ENCODE data around the gene ITGB3.
"Not testable (repeated sequence)": the region's sequence is repeated elsewhere in the genome, so short reads cannot be mapped to it uniquely, and the experiment has no call there.

The ITGB3 gene

DNA sequence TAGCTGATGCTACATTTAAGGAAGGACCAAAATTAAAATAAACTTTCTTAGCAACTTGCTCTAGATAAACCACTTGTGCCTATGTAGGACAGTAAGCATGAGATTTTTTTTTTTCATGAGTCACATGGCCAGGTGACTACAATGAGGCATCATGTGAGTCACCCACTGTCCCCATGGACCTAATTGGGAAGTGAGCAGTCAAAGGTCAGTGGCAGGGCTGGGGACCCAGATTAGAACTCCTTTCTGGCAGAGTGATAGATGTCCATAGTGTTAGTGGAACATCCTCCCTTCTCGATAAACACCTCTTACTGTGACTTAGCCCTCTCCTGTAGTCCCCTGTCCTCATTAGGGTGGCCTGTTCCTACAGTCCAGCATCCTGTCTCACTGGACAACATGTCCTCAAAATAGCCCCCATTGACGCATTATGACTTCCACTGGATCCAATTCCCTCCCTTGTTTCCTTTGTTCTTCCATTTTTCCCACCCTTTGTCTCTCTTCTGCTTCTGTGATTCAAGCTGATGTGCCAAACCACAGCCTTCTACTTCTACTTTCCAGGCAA lies 12.4 kb downstream of the ITGB3 start:
- Histone ChIP-seq H3K9ac (ENCODE audit: insufficient read length, low read depth) (no peak overlapping the region), H3K27me3 (ENCODE audit: insufficient read depth, insufficient read length) (no peaks in the 10 kb centered on the region), H3K4me3 (ENCODE audit: insufficient read length, low read depth) (no peak overlapping the region), H3K36me3 (ENCODE audit: insufficient read depth, insufficient read length, low read length) (no peaks in the 10 kb centered on the region), H3K9me3 (ENCODE audit: insufficient read depth, low read length) (peaks cover 18% of the 10 kb centered on the region; the same call in 1 of the 2 replicates), H3K4me1 (ENCODE audit: insufficient read depth, insufficient read length) (no peaks in the 10 kb centered on the region)
- no peak for TF ChIP-seq SUZ12 (IDR thresholded peaks at IDR 0.05; ENCODE audit: extremely low read depth, insufficient read depth, insufficient read length)
- no peak for TF ChIP-seq ZNF274 (IDR thresholded peaks at IDR 0.05; ENCODE audit: low read depth, low read length)
- TF ChIP-seq YY1 (IDR thresholded peaks at IDR 0.05; ENCODE audit: insufficient read depth, insufficient read length), result no peak
- no peak for DNase-seq (ENCODE audit: low read depth, low spot score)

DNA sequence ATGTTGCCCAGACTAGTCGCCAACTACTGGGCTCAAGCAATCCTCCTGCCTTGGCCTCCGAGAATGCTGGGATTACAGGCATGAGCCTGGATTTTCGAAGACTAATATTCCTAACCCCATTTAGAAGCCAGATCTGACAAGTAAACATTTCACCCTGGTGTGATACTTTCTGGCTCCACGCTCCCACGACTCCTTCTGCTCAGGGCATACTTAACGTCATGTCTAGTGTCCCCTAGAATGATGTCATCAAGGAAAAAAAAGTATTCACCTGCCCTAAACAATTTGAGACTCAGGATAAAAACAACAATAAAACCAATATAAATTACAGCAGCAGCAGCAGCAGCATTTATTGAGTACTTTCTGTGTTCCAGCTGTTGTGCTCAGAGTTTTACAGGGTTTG lies 13.2 kb downstream of the ITGB3 start:
- TF ChIP-seq SUZ12 (IDR thresholded peaks at IDR 0.05; ENCODE audit: extremely low read depth, insufficient read depth, insufficient read length) (no peak), ZNF274 (IDR thresholded peaks at IDR 0.05; ENCODE audit: low read depth, low read length) (no peak), YY1 (IDR thresholded peaks at IDR 0.05; ENCODE audit: insufficient read depth, insufficient read length) (no peak)
- H3K9ac ChIP-seq (ENCODE audit: insufficient read length, low read depth), result no peak overlapping the region

DNA sequence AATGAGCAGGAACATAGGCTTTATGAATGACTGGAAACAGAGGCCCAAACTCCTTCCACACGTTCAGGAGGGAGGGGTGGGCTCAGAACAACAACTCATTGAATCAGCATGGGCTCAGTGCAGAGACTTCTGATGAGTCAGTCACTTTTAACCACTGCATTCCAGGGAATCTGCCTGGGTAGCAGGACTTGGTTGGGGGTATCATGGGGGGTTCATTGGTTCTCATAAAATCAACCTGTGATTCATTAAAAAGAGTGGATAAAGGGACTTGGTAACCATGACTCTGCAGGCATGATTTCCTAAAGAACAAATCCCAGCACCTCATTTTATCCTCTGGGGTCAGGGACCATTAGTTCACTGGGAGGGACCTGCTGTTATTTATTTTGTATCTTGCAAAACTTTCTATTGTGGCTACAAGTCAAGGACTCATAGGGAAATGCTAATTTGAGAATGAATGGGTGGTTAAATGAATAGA lies 13.8 kb downstream of the ITGB3 start:
- TF ChIP-seq SUZ12 (IDR thresholded peaks at IDR 0.05; ENCODE audit: extremely low read depth, insufficient read depth, insufficient read length) (no peak), ZNF274 (IDR thresholded peaks at IDR 0.05; ENCODE audit: low read depth, low read length) (no peak), YY1 (IDR thresholded peaks at IDR 0.05; ENCODE audit: insufficient read depth, insufficient read length) (no peak)
- Histone ChIP-seq H3K9me3 (ENCODE audit: insufficient read depth, low read length) (peaks cover 18% of the 10 kb centered on the region; the same call in 1 of the 2 replicates), H3K9ac (ENCODE audit: insufficient read length, low read depth) (no peak overlapping the region), H3K36me3 (ENCODE audit: insufficient read depth, insufficient read length, low read length) (no peaks in the 10 kb centered on the region), H3K27me3 (ENCODE audit: insufficient read depth, insufficient read length) (no peaks in the 10 kb centered on the region), H3K4me3 (ENCODE audit: insufficient read length, low read depth) (no peak overlapping the region), H3K4me1 (ENCODE audit: insufficient read depth, insufficient read length) (no peaks in the 10 kb centered on the region)
- DNase-seq (ENCODE audit: low read depth, low spot score), result no peak

More for the DNA sequence above, 13.2 kb downstream of the ITGB3 start:
- no peaks in the 10 kb centered on the region for H3K4me1 ChIP-seq (ENCODE audit: insufficient read depth, insufficient read length)
- no peak for DNase-seq (ENCODE audit: low read depth, low spot score)
- H3K9me3 ChIP-seq (ENCODE audit: insufficient read depth, low read length), result peaks cover 18% of the 10 kb centered on the region; the same call in 1 of the 2 replicates
- no peaks in the 10 kb centered on the region for H3K27me3 ChIP-seq (ENCODE audit: insufficient read depth, insufficient read length)
- no peak overlapping the region for H3K4me3 ChIP-seq (ENCODE audit: insufficient read length, low read depth)
- no peaks in the 10 kb centered on the region for H3K36me3 ChIP-seq (ENCODE audit: insufficient read depth, insufficient read length, low read length)

DNA sequence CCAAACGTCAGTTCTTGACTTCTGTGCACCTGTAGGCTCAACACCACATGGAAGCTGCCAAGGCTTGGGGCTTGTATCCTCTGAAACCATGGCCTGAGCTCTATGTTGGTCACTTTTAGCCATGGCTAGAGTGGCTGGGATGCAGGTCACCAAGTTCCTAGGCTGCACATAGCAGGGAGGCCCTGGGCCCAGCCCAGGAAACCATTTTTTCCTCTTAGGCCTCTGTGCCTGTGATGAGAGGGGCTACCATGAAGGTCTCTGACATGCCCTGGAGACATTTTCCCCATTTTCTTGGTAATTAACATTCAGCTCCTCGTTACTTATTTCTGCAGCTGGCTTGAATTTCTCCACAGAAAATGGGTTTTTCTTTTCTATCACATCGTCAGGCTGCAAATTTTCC lies 15.3 kb downstream of the ITGB3 start:
- H3K9ac ChIP-seq (ENCODE audit: insufficient read length, low read depth), result not testable (repeated sequence)

DNA sequence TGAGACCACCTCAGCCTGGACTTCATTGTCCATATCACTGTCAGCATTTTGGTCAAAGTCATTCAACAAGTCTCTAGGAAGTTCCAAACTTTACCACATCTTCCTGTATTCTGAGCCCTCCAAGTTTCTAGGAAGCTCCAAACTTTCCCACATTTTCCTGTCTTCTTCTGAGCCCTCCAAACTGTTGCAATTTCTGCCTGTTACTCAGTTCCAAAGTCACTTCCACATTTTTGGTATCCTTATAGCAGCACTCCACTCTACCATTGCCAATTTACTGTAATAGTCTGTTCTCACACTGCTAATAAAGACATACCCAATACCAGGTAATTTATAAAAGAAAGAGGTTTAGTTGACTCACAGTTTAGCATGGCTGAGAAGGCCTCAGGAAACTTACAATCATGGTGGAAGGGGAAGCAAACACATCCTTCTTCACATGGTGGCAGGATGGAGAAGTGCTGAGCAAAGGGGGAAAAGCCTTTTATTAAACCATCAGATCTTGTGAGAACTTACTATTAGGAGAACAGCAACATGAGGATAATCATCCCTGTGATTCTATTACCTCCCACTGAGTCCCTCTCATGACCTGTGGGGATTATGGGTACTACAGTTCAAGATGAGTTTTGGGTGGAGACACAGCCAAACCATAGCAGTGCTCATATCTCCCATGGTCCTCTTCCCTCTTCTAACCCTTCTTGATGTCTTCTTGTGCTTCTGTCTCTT lies 16.1 kb downstream of the ITGB3 start:
- not testable (repeated sequence) for H3K27me3 ChIP-seq (ENCODE audit: insufficient read depth, insufficient read length); H3K4me3 ChIP-seq (ENCODE audit: insufficient read length, low read depth); H3K9ac ChIP-seq (ENCODE audit: insufficient read length, low read depth); H3K36me3 ChIP-seq (ENCODE audit: insufficient read depth, insufficient read length, low read length); H3K4me1 ChIP-seq (ENCODE audit: insufficient read depth, insufficient read length); DNase-seq (ENCODE audit: low read depth, low spot score)
- H3K9me3 ChIP-seq (ENCODE audit: insufficient read depth, low read length), result peaks cover 18% of the 10 kb centered on the region; the same call in 1 of the 2 replicates

More for the DNA sequence above, 15.3 kb downstream of the ITGB3 start:
- H3K9me3 ChIP-seq (ENCODE audit: insufficient read depth, low read length), result peaks cover 18% of the 10 kb centered on the region; the same call in 1 of the 2 replicates
- not testable (repeated sequence) for H3K36me3 ChIP-seq (ENCODE audit: insufficient read depth, insufficient read length, low read length); DNase-seq (ENCODE audit: low read depth, low spot score); H3K27me3 ChIP-seq (ENCODE audit: insufficient read depth, insufficient read length); H3K4me1 ChIP-seq (ENCODE audit: insufficient read depth, insufficient read length); H3K4me3 ChIP-seq (ENCODE audit: insufficient read length, low read depth)

DNA sequence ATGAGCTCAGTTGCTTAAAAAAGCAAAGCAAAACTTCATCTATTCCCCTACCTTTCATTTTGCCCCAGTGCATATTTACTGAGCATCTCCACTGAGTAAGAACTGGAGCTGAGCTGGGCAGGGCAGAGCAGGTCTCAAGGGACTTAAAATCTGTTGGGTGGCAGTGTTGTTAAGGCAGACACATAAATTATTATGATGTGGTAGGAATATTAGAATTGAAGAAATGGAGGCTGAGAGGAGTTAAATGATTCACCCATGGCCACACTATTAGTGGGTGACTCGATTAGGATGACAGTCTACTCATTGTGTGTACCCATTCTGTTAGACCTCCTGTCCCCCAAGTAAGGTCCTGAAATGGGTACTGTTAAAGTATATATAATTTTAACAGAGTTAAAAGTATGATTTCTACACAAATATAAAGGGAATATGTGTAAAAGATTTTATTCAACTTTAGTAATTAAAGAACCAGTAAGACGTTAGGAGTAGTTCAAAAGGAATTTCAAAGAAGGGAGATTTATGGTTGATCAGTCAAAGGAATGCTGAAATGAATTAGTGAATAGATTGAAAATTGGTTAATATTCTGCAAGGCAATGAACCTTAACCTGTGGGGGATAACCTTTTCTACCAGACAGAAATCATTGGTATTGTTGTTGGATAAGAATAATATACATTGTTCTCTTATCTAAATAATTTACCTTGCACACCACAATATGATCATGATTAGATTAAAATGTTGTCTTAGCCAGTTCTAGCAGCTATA lies 17.5 kb downstream of the ITGB3 start:
- H3K9ac ChIP-seq (ENCODE audit: insufficient read length, low read depth), result no peak overlapping the region
- no peaks in the 10 kb centered on the region for H3K36me3 ChIP-seq (ENCODE audit: insufficient read depth, insufficient read length, low read length)
- TF ChIP-seq SUZ12 (IDR thresholded peaks at IDR 0.05; ENCODE audit: extremely low read depth, insufficient read depth, insufficient read length) (no peak), YY1 (IDR thresholded peaks at IDR 0.05; ENCODE audit: insufficient read depth, insufficient read length) (no peak), ZNF274 (IDR thresholded peaks at IDR 0.05; ENCODE audit: low read depth, low read length) (no peak)
- H3K4me1 ChIP-seq (ENCODE audit: insufficient read depth, insufficient read length), result peaks cover 5% of the 10 kb centered on the region
- H3K27me3 ChIP-seq (ENCODE audit: insufficient read depth, insufficient read length), result no peaks in the 10 kb centered on the region
- H3K4me3 ChIP-seq (ENCODE audit: insufficient read length, low read depth), result no peak overlapping the region
- H3K9me3 ChIP-seq (ENCODE audit: insufficient read depth, low read length), result peaks cover 18% of the 10 kb centered on the region; the same call in 1 of the 2 replicates
- DNase-seq (ENCODE audit: low read depth, low spot score), result no peak

DNA sequence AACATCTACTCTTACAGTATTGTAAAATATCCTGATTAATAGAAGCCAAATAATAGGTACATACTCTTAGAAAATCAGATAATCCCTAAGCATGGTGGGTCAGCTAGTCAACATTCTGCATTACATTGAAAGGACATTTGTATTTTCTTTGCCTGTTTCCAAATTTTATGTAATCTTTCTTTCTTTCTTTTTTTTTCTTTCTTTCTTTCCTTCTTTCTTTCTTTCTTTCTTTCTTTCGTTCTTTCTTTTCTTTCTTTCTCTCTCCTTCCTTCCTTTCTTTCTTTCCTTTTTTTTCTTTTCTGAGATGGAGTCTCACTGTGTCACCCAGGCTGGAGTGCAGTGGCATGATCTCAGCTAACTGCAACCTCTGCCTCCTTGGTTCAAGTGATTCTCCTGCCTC lies 18.9 kb downstream of the ITGB3 start:
- Histone ChIP-seq H3K4me3 (ENCODE audit: insufficient read length, low read depth) (no peak overlapping the region), H3K27me3 (ENCODE audit: insufficient read depth, insufficient read length) (no peaks in the 10 kb centered on the region), H3K36me3 (ENCODE audit: insufficient read depth, insufficient read length, low read length) (no peaks in the 10 kb centered on the region), H3K4me1 (ENCODE audit: insufficient read depth, insufficient read length) (peaks cover 14% of the 10 kb centered on the region), H3K9ac (ENCODE audit: insufficient read length, low read depth) (no peak overlapping the region), H3K9me3 (ENCODE audit: insufficient read depth, low read length) (peaks cover 18% of the 10 kb centered on the region; the same call in 1 of the 2 replicates)
- DNase-seq (ENCODE audit: low read depth, low spot score), result no peak
- no peak for TF ChIP-seq SUZ12 (IDR thresholded peaks at IDR 0.05; ENCODE audit: extremely low read depth, insufficient read depth, insufficient read length)
- TF ChIP-seq ZNF274 (IDR thresholded peaks at IDR 0.05; ENCODE audit: low read depth, low read length), result no peak
- no peak for TF ChIP-seq YY1 (IDR thresholded peaks at IDR 0.05; ENCODE audit: insufficient read depth, insufficient read length)

All from NT2/D1 (cell line).